ENCODE data around the gene RAB11FIP4. TPM values are rescaled to one million over a fixed set of nuclear protein-coding genes. Genes with fewer than 3 reads are reported as not detected.

RAB11FIP4 gene
- total and polyA plus RNA-seq, 2 of the 13 experiments (the other 11 are each of a cell fraction or from before 2014, with no cell fraction given), result 28.0 to 89.3 TPM

- TF ChIP-seq HOXA5 (CRISPR knock-in tag; IDR thresholded peaks at IDR 0.05), result no peak
- TF ChIP-seq ZNF496 (CRISPR knock-in tag; IDR thresholded peaks at IDR 0.05; ENCODE audit: insufficient replicate concordance), result no peak
- no peak; the same call in 1 of the 2 replicates for TF ChIP-seq ZNF564 (CRISPR knock-in tag; IDR thresholded peaks at IDR 0.05)
- no peak for TF ChIP-seq THAP7 (CRISPR knock-in tag; IDR thresholded peaks at IDR 0.05)
- TF ChIP-seq ZNF234 (CRISPR knock-in tag; conservative IDR thresholded peaks at IDR 0.05), result no peak
- no peak for TF ChIP-seq NFKBIZ (CRISPR knock-in tag; IDR thresholded peaks at IDR 0.05)
- no peak for TF ChIP-seq ZNF629 (CRISPR knock-in tag; conservative IDR thresholded peaks at IDR 0.05)
- TF ChIP-seq HMGXB4 (CRISPR knock-in tag; IDR thresholded peaks at IDR 0.05; ENCODE audit: borderline replicate concordance in 1 of 2, low read depth in 1 of 2), result no peak; a peak in 2 of 4 replicates
- no peak for TF ChIP-seq TOE1 (CRISPR knock-in tag; IDR thresholded peaks at IDR 0.05)
- TF ChIP-seq RARA (CRISPR knock-in tag; IDR thresholded peaks at IDR 0.05), result peak; percentile 62
- TF ChIP-seq KLF12 (CRISPR knock-in tag; IDR thresholded peaks at IDR 0.05; ENCODE audit: borderline replicate concordance), result no peak
- no peak for TF ChIP-seq MZF1 (CRISPR knock-in tag; IDR thresholded peaks at IDR 0.05; ENCODE audit: borderline replicate concordance)
- no peak for TF ChIP-seq ZBTB46 (CRISPR knock-in tag; IDR thresholded peaks at IDR 0.05; ENCODE audit: borderline replicate concordance)
- TF ChIP-seq GATAD2A (CRISPR knock-in tag; IDR thresholded peaks at IDR 0.05), result peak; percentile 70
- TF ChIP-seq U2AF1 (optimal IDR thresholded peaks at IDR 0.05; ENCODE audit: low read depth, low read length), result no peak
- no peak for TF ChIP-seq HNRNPK (IDR thresholded peaks at IDR 0.05; ENCODE audit: low read depth, low read length, poor library complexity, severe bottlenecking)
- TF ChIP-seq ZFX (CRISPR knock-in tag; IDR thresholded peaks at IDR 0.05; ENCODE audit: low read depth), result peak; percentile 95
- no peak for TF ChIP-seq HNRNPLL (IDR thresholded peaks at IDR 0.05; ENCODE audit: low read depth, low read length, poor library complexity, severe bottlenecking)
- no peak; the same call in 1 of the 2 replicates for TF ChIP-seq THAP11 (CRISPR knock-in tag; IDR thresholded peaks at IDR 0.05)
- TF ChIP-seq JUNB (CRISPR knock-in tag; IDR thresholded peaks at IDR 0.05; ENCODE audit: borderline replicate concordance), result no peak
- TF ChIP-seq PRDM15 (CRISPR knock-in tag; IDR thresholded peaks at IDR 0.05), result peak; percentile 88
Observed at GRCh38 chr17:31467502-31468256, 76.2 kb downstream of the RAB11FIP4 start (continued).

All from HepG2 (cell line).